CD14-positive monocyte (primary cell): ENCODE data around the gene KLRF1. TPM values are rescaled to one million over a fixed set of nuclear protein-coding genes. Genes with fewer than 3 reads are reported as not detected.

Experiments used
- DNase-seq, 3 donors: peaks; one replicate each; pipeline ENCODE4 v3.0.0-alpha.2; 2011 to 2022
- H2AFZ ChIP-seq: 2 replicates; pipeline ENCODE4 v1.6.0; 2012; ENCODE audit warnings: mild to moderate bottlenecking, low read depth, low read length, inconsistent platforms; ENCODE audit not compliant: insufficient read depth, poor library complexity, severe bottlenecking
- H3K27ac ChIP-seq, 2 donors: 1 replicate in 1 of 2; 2 replicates in 1 of 2; pipeline ENCODE4 v1.5.1; 2012 to 2013; ENCODE audit warnings: low read length in 2 of 2, control low read depth in 1 of 2, inconsistent platforms in 1 of 2, low read depth in 1 of 2, mild to moderate bottlenecking in 1 of 2
- H3K27me3 ChIP-seq, 2 donors: one replicate each; pipeline versions ENCODE4 v1.6.0 to v1.6.1; 2011 to 2013; ENCODE audit warnings: low read length in 2 of 2; ENCODE audit not compliant: control insufficient read depth in 2 of 2, insufficient read depth in 2 of 2
- H3K36me3 ChIP-seq, 2 donors: replicated peaks in 1 of 2; 1 replicate in 1 of 2; 2 replicates in 1 of 2; pipeline versions ENCODE4 v1.5.1 to v1.6.1; 2012 to 2013; ENCODE audit warnings: low read length in 2 of 2, control low read depth in 1 of 2, inconsistent platforms in 1 of 2, mild to moderate bottlenecking in 1 of 2; ENCODE audit not compliant: insufficient read depth in 2 of 2, control insufficient read depth in 1 of 2
- H3K4me1 ChIP-seq, 2 donors: 1 replicate in 1 of 2; 2 replicates in 1 of 2; pipeline versions ENCODE4 v1.5.1 to v1.6.1; 2012 to 2013; ENCODE audit warnings: low read length in 2 of 2, control low read depth in 1 of 2, inconsistent platforms in 1 of 2, mild to moderate bottlenecking in 1 of 2, moderate library complexity in 1 of 2; ENCODE audit not compliant: insufficient read depth in 2 of 2, control insufficient read depth in 1 of 2
- H3K4me2 ChIP-seq: replicated peaks from 2 replicates; pipeline ENCODE3; 2012; ENCODE audit warnings: low read length, moderate library complexity, mild to moderate bottlenecking; ENCODE audit not compliant: poor library complexity, severe bottlenecking; ENCODE audit errors: extremely low read depth
- H3K4me3 ChIP-seq, 3 experiments: fragments of 200-600 bp in 1 of 3; sonication (generic) in 1 of 3; replicated peaks in 1 of 3; 1 replicate in 2 of 3; 2 replicates in 1 of 3; pipeline ENCODE4 v1.5.1; 2011 to 2013; ENCODE audit warnings: low read length in 3 of 3, mild to moderate bottlenecking in 3 of 3, control low read depth in 2 of 3, low read depth in 2 of 3, inconsistent platforms in 1 of 3, moderate library complexity in 1 of 3
- H3K79me2 ChIP-seq: 2 replicates; pipeline ENCODE4 v1.6.0; 2012; ENCODE audit warnings: mild to moderate bottlenecking, control low read depth, inconsistent platforms, low read length, moderate library complexity; ENCODE audit not compliant: insufficient read depth
- H3K9ac ChIP-seq: 2 replicates; pipeline ENCODE4 v1.6.0; 2017; ENCODE audit warnings: low read length, mild to moderate bottlenecking; ENCODE audit not compliant: insufficient read depth, poor library complexity, severe bottlenecking
- H3K9me3 ChIP-seq, 2 donors: replicated peaks in 1 of 2; 1 replicate in 1 of 2; 2 replicates in 1 of 2; pipeline versions ENCODE4 v1.5.1 to v1.6.1; 2012 to 2013; ENCODE audit warnings: low read length in 2 of 2, control low read depth in 1 of 2; ENCODE audit not compliant: control insufficient read depth in 1 of 2, insufficient read depth in 1 of 2
- H4K20me1 ChIP-seq: 2 replicates; pipeline ENCODE4 v1.6.0; 2012; ENCODE audit warnings: mild to moderate bottlenecking, low read length, control low read depth, moderate library complexity; ENCODE audit not compliant: insufficient read depth
- H3K27ac Mint-ChIP-seq, 7 donors: one replicate each; pipeline ENCODE4 v1.8.0; 2020; ENCODE audit warnings: mild to moderate bottlenecking in 7 of 7, mixed read lengths in 7 of 7, moderate library complexity in 6 of 7, inconsistent platforms in 2 of 7
- H3K27me3 Mint-ChIP-seq, 3 donors: one replicate each; pipeline ENCODE4 v1.8.0; 2021 to 2022; ENCODE audit warnings: low read depth in 3 of 3, mild to moderate bottlenecking in 3 of 3, mixed read lengths in 3 of 3, moderate library complexity in 3 of 3, inconsistent platforms in 1 of 3
- H3K36me3 Mint-ChIP-seq, 2 donors: one replicate each; pipeline ENCODE4 v1.8.0; 2020; ENCODE audit warnings: mixed read lengths in 2 of 2, inconsistent platforms in 1 of 2, mild to moderate bottlenecking in 1 of 2
- H3K4me1 Mint-ChIP-seq: one replicate; pipeline ENCODE4 v1.8.0; 2020; ENCODE audit warnings: mild to moderate bottlenecking, mixed read lengths
- H3K4me3 Mint-ChIP-seq, 2 donors: one replicate each; pipeline ENCODE4 v1.8.0; 2020; ENCODE audit warnings: mild to moderate bottlenecking in 2 of 2, mixed read lengths in 2 of 2, moderate library complexity in 1 of 2
- H3K9me3 Mint-ChIP-seq, 7 donors: one replicate each; pipeline ENCODE4 v1.8.0; 2020 to 2022; ENCODE audit warnings: mixed read lengths in 7 of 7, mild to moderate bottlenecking in 6 of 7, moderate library complexity in 6 of 7, inconsistent platforms in 2 of 7
- WGBS: methylation state at CpG from one replicate; pipeline ENCODE4 v1.1.5; 2013; ENCODE audit warnings: missing lambda C conversion rate; ENCODE audit not compliant: insufficient coverage; 5-methylcytosine and 5-hydroxymethylcytosine counted together
- intact Hi-C, 2 donors: fragments of 100-400 bp; cut with micrococcal nuclease; formaldehyde crosslinking; loops; one replicate each; pipeline versions ENCODE4 v1.15.0 to v1.15.1; 2023
- polyA plus RNA-seq, 3 donors: library from polyadenylated mRNA; depleted of rRNA in 1 of 3; unstranded in 2 of 3; stranded (reverse) in 1 of 3; fragments of 300-500 nt in 2 of 3; fragments of >200 nt in 1 of 3; fragmentation: Illumina TruSeq in 2 of 3; gene quantifications; 1 replicate in 2 of 3; 2 replicates in 1 of 3; pipeline ENCODE4 v1.2.3, GENCODE V29; 2012 to 2021
- TF ChIP-seq, protein P1 (sequence below): fragments of 200-600 bp; IDR thresholded peaks from one replicate; pipeline ENCODE4 v1.8.0; 2022; ENCODE audit warnings: antibody characterized with exemption, mild to moderate bottlenecking

The KLRF1 gene
- polyA plus RNA-seq, 3 donors: 0.45 to 2.2 (median 1.0) TPM

DNA sequence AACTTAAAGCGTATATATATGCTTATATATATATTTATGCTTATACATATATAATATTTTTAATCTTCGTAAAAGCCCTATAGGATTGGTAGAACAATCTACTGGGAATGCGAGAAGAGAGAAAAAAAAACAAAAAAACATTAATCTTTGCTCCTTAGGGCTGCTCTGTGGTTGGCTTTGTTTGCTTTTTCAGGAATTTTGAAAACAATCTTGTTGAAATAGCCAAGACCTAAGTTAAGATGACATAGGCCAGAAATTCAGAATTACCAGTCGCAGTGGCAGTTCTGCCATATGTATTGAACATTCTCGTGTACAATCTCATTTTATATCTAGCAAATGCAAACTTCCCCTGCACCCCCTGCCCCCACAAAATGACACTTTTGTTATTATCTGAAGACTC lies 54.7 kb downstream of the KLRF1 start:
- no peaks in the 10 kb centered on the region for H3K4me1 Mint-ChIP-seq
- no peaks in the 10 kb centered on the region for H3K36me3 Mint-ChIP-seq
- 93% methylated on average over 2 of the region's 5 CpGs for WGBS
- TF ChIP-seq, protein P1, sequence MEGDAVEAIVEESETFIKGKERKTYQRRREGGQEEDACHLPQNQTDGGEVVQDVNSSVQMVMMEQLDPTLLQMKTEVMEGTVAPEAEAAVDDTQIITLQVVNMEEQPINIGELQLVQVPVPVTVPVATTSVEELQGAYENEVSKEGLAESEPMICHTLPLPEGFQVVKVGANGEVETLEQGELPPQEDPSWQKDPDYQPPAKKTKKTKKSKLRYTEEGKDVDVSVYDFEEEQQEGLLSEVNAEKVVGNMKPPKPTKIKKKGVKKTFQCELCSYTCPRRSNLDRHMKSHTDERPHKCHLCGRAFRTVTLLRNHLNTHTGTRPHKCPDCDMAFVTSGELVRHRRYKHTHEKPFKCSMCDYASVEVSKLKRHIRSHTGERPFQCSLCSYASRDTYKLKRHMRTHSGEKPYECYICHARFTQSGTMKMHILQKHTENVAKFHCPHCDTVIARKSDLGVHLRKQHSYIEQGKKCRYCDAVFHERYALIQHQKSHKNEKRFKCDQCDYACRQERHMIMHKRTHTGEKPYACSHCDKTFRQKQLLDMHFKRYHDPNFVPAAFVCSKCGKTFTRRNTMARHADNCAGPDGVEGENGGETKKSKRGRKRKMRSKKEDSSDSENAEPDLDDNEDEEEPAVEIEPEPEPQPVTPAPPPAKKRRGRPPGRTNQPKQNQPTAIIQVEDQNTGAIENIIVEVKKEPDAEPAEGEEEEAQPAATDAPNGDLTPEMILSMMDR: no peak
- no peaks in the 10 kb centered on the region for H3K9me3 Mint-ChIP-seq
- Histone ChIP-seq H4K20me1 (no peaks in the 10 kb centered on the region), H3K27ac (no peak overlapping the region), H3K27me3 (no peaks in the 10 kb centered on the region), H3K9me3 (no peaks in the 10 kb centered on the region), H3K36me3 (no peaks in the 10 kb centered on the region), H3K4me2 (no peak overlapping the region), H3K4me1 (no peaks in the 10 kb centered on the region), H3K79me2 (no peaks in the 10 kb centered on the region), H3K4me3 (no peak overlapping the region), H3K9ac (no peak overlapping the region), H2AFZ (no peak overlapping the region)
- intact Hi-C loops: no loop called here
- H3K27me3 Mint-ChIP-seq: peaks cover 0 to 1% (median 0%) of the 10 kb centered on the region in 3 donors
- H3K27ac Mint-ChIP-seq: no peak overlapping the region
- no peak for DNase-seq
- H3K4me3 Mint-ChIP-seq: no peak overlapping the region

DNA sequence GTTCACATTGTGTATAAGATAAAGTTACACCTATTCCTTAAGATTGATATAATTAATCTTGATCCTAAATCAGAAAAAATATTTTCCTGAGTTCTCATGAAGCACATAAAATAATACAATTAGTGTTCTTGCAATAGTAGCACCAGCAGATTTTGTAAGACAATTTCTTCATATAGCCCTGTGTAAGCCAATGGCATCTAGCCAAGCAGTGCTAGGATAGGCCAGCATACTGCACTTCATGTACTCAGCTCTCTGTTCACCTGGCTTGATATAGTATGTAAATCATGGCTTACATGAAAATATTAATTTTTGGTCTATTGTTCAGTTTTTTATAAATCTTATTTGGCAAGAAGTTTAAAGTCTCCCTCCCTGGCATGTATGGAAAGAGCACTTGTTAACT lies 55.9 kb downstream of the KLRF1 start:
- no peaks in the 10 kb centered on the region for H3K4me1 ChIP-seq
- no peak for DNase-seq
- Mint-ChIP-seq H3K4me3 (no peak overlapping the region), H3K27me3 (peaks cover 0 to 1% (median 0%) of the 10 kb centered on the region in 3 donors), H3K4me1 (no peaks in the 10 kb centered on the region), H3K36me3 (no peaks in the 10 kb centered on the region), H3K9me3 (peaks cover 0 to 3% (median 0%) of the 10 kb centered on the region in 7 donors), H3K27ac (no peak overlapping the region)
- H3K27ac ChIP-seq: no peak overlapping the region
- no peak overlapping the region for H2AFZ ChIP-seq
- no peaks in the 10 kb centered on the region for H3K27me3 ChIP-seq
- TF ChIP-seq, protein P1: no peak
- H3K4me2 ChIP-seq: no peak overlapping the region
- intact Hi-C loops: no loop called here
- H4K20me1 ChIP-seq: no peaks in the 10 kb centered on the region
- no peaks in the 10 kb centered on the region for H3K9me3 ChIP-seq
- H3K36me3 ChIP-seq: no peaks in the 10 kb centered on the region
- no peak overlapping the region for H3K9ac ChIP-seq
- no peaks in the 10 kb centered on the region for H3K79me2 ChIP-seq
- H3K4me3 ChIP-seq: no peak overlapping the region
